ENCODE data around the gene OCIAD2. TPM values are rescaled to one million over a fixed set of nuclear protein-coding genes. Genes with fewer than 3 reads are reported as not detected.

OCIAD2 gene
- total RNA-seq, 1 donor from 2014 or later, result 439 TPM

- TF ChIP-seq CTCF (IDR thresholded peaks at IDR 0.05; ENCODE audit: insufficient read depth, low read length, poor library complexity, severe bottlenecking), result no peak
- H3K27me3 ChIP-seq (ENCODE audit: control insufficient read depth, insufficient read depth, low read length), result no peaks in the 10 kb centered on the region
- DNase-seq (ENCODE audit: low read depth), result no peak
- H3K36me3 ChIP-seq (ENCODE audit: control insufficient read depth, insufficient read depth, low read length), result no peaks in the 10 kb centered on the region
- no peak overlapping the region for H3K4me3 ChIP-seq (ENCODE audit: low read depth, low read length)
Measured at GRCh38 chr4:48945981-48946380, 39.4 kb upstream of the OCIAD2 start.

GRCh38 chr4:48944756-48945241 lies 38.2 kb upstream of the OCIAD2 start:
- Histone ChIP-seq H3K4me3 (ENCODE audit: low read depth, low read length) (no peak overlapping the region), H3K36me3 (ENCODE audit: control insufficient read depth, insufficient read depth, low read length) (no peaks in the 10 kb centered on the region), H3K27me3 (ENCODE audit: control insufficient read depth, insufficient read depth, low read length) (no peaks in the 10 kb centered on the region)
- no peak for DNase-seq (ENCODE audit: low read depth)
- TF ChIP-seq CTCF (IDR thresholded peaks at IDR 0.05; ENCODE audit: insufficient read depth, low read length, poor library complexity, severe bottlenecking), result peak; percentile 38

- Histone ChIP-seq H3K27me3 (ENCODE audit: control insufficient read depth, insufficient read depth, low read length) (no peaks in the 10 kb centered on the region), H3K36me3 (ENCODE audit: control insufficient read depth, insufficient read depth, low read length) (no peaks in the 10 kb centered on the region), H3K4me3 (ENCODE audit: low read depth, low read length) (no peak overlapping the region)
- no peak for DNase-seq (ENCODE audit: low read depth)
- no peak for TF ChIP-seq CTCF (IDR thresholded peaks at IDR 0.05; ENCODE audit: insufficient read depth, low read length, poor library complexity, severe bottlenecking)
Measured at GRCh38 chr4:48944252-48944651, 37.7 kb upstream of the OCIAD2 start.

- TF ChIP-seq CTCF (IDR thresholded peaks at IDR 0.05; ENCODE audit: insufficient read depth, low read length, poor library complexity, severe bottlenecking), result peak; percentile 52
- H3K4me3 ChIP-seq (ENCODE audit: low read depth, low read length), result no peak overlapping the region
- no peaks in the 10 kb centered on the region for H3K36me3 ChIP-seq (ENCODE audit: control insufficient read depth, insufficient read depth, low read length)
- no peak for DNase-seq (ENCODE audit: low read depth)
- no peaks in the 10 kb centered on the region for H3K27me3 ChIP-seq (ENCODE audit: control insufficient read depth, insufficient read depth, low read length)
Measured at GRCh38 chr4:48943387-48943786, 36.8 kb upstream of the OCIAD2 start.

GRCh38 chr4:48939785-48940184 lies 33.2 kb upstream of the OCIAD2 start:
- Histone ChIP-seq H3K27me3 (ENCODE audit: control insufficient read depth, insufficient read depth, low read length) (no peaks in the 10 kb centered on the region), H3K36me3 (ENCODE audit: control insufficient read depth, insufficient read depth, low read length) (no peaks in the 10 kb centered on the region), H3K4me3 (ENCODE audit: low read depth, low read length) (no peak overlapping the region)
- DNase-seq (ENCODE audit: low read depth), result peak; percentile 74
- no peak for TF ChIP-seq CTCF (IDR thresholded peaks at IDR 0.05; ENCODE audit: insufficient read depth, low read length, poor library complexity, severe bottlenecking)

DNA sequence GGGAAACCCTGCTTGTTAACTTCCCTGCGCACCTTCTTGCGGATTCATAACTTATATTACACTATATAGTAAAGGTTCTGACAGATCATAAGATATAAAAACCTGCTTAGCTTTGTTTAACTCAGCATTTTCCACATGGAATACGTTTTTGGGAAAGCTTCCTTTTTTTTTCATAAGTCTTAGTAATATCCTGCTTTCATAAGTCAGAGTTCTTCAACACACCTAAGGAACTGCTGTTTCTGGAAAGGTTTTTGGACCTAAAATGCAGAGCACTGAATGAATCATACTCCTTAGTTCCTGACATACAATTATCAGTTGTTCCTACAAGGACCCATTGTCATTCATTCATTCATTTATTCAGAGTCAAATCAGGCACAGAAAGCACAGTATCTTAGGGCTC lies 32.3 kb upstream of the OCIAD2 start:
- no peak for DNase-seq (ENCODE audit: low read depth)
- no peaks in the 10 kb centered on the region for H3K36me3 ChIP-seq (ENCODE audit: control insufficient read depth, insufficient read depth, low read length)
- no peak for TF ChIP-seq CTCF (IDR thresholded peaks at IDR 0.05; ENCODE audit: insufficient read depth, low read length, poor library complexity, severe bottlenecking)
- H3K4me3 ChIP-seq (ENCODE audit: low read depth, low read length), result no peak overlapping the region
- H3K27me3 ChIP-seq (ENCODE audit: control insufficient read depth, insufficient read depth, low read length), result no peaks in the 10 kb centered on the region
